C4-2B (cell line): ENCODE data around the gene GFM2.

Experiments
- H3K27ac ChIP-seq: fragments of 450-650 bp; 2 replicates; pipeline ENCODE4 v1.5.1; 2017
- CTCF ChIP-seq: fragments of 450-650 bp; conservative IDR thresholded peaks from 2 replicates; pipeline ENCODE4 v1.5.1; 2017; ENCODE audit warnings: mild to moderate bottlenecking
- ZFX ChIP-seq: fragments of 450-650 bp; IDR thresholded peaks from 2 replicates; pipeline ENCODE4 v1.6.1; 2017

GFM2 gene

GRCh38 chr5:74786851-74787250 is 19.9 kb upstream of the GFM2 start:
- TF ChIP-seq ZFX: no peak
- TF ChIP-seq CTCF: peak; percentile 25
- no peak overlapping the region for H3K27ac ChIP-seq

GRCh38 chr5:74778609-74779008 is 11.7 kb upstream of the GFM2 start:
- TF ChIP-seq CTCF (no peak), ZFX (no peak)
- no peak overlapping the region for H3K27ac ChIP-seq

- no peak overlapping the region for H3K27ac ChIP-seq
- TF ChIP-seq CTCF (no peak), ZFX (no peak)
Observed at GRCh38 chr5:74772359-74772758, 5.4 kb upstream of the GFM2 start.

- no peak for TF ChIP-seq ZFX
- TF ChIP-seq CTCF: no peak
- H3K27ac ChIP-seq: peak overlapping the region; percentile 85
Observed at GRCh38 chr5:74767579-74767913, 629 bp upstream of the GFM2 start.

GRCh38 chr5:74766418-74766848 is 484 bp downstream of the GFM2 start:
- TF ChIP-seq CTCF (peak; percentile 54), ZFX (no peak)
- H3K27ac ChIP-seq: peak overlapping the region; percentile 85

GRCh38 chr5:74765929-74766328 is 988 bp downstream of the GFM2 start:
- no peak for TF ChIP-seq ZFX
- TF ChIP-seq CTCF: no peak
- peak overlapping the region; percentile 85 for H3K27ac ChIP-seq

GRCh38 chr5:74765201-74765600 is 1.7 kb downstream of the GFM2 start:
- H3K27ac ChIP-seq: no peak overlapping the region

More at GRCh38 chr5:74765201-74765600, 1.7 kb downstream of the GFM2 start:
- TF ChIP-seq ZFX (no peak), CTCF (no peak)
